Prostate gland (tissue), 2 donors: ENCODE data around the gene GALNS. TPM values are rescaled to one million over a fixed set of nuclear protein-coding genes. Genes with fewer than 3 reads are reported as not detected.

ENCODE experiments used
- DNase-seq: peaks from one replicate; pipeline ENCODE4 v3.0.0-alpha.2; 2019; ENCODE audit warnings: low spot score
- H3K27ac ChIP-seq, 2 donors: fragments of 200-600 bp; sonication (generic); 2 replicates each; pipeline ENCODE4 v1.5.1; 2017 to 2019
- H3K27me3 ChIP-seq: fragments of 200-600 bp; sonication (generic); replicated peaks from 2 replicates; pipeline ENCODE4 v1.5.1; 2019; ENCODE audit not compliant: insufficient read depth
- H3K36me3 ChIP-seq, 2 donors: fragments of 200-600 bp; sonication (generic); 1 replicate in 1 of 2; 2 replicates in 1 of 2; pipeline versions ENCODE4 v1.5.1 to v1.8.1; 2017 to 2019
- H3K4me1 ChIP-seq: fragments of 200-600 bp; sonication (generic); replicated peaks from 2 replicates; pipeline ENCODE4 v1.5.1; 2019
- H3K4me3 ChIP-seq, 2 donors: fragments of 200-600 bp; sonication (generic); 2 replicates each; pipeline ENCODE4 v1.5.1; 2017 to 2019
- H3K9me3 ChIP-seq: fragments of 200-600 bp; sonication (generic); 2 replicates; pipeline ENCODE4 v1.5.1; 2017
- POLR2A ChIP-seq: fragments of 450-650 bp; IDR thresholded peaks from one replicate; pipeline ENCODE4 v1.6.1; 2016; ENCODE audit warnings: antibody characterized with exemption, mild to moderate bottlenecking
- POLR2AphosphoS5 ChIP-seq: sonication (generic); formaldehyde crosslinking; IDR thresholded peaks from one replicate; pipeline ENCODE4 v1.6.1; 2017; ENCODE audit warnings: antibody characterized with exemption
- WGBS: methylation state at CpG from one replicate; pipeline ENCODE4 v1.1.5; 2018; 5-methylcytosine and 5-hydroxymethylcytosine counted together
- intact Hi-C: fragments of 100-400 bp; cut with DNase I; formaldehyde crosslinking; loops from one replicate; pipeline ENCODE4 v1.14.2; 2022
- total RNA-seq, 2 donors: library from RNA; depleted of rRNA; stranded (reverse); fragments of >200 nt; gene quantifications; one replicate each; pipeline ENCODE4 v1.1.0, GENCODE V29; 2016
- TF ChIP-seq, protein P1 (sequence below), 4 experiments: fragments of 200-600 bp in 2 of 4; fragments of 450-650 bp in 2 of 4; sonication (generic) in 2 of 4; IDR thresholded peaks; 1 replicate in 3 of 4; 2 replicates in 1 of 4; pipeline ENCODE4 v1.5.1; 2016 to 2019; ENCODE audit warnings: antibody characterized with exemption in 4 of 4, mild to moderate bottlenecking in 2 of 4, moderate library complexity in 2 of 4

Gene GALNS
- total RNA-seq, 2 donors from 2014 or later, result 20.4 to 75.1 TPM

DNA sequence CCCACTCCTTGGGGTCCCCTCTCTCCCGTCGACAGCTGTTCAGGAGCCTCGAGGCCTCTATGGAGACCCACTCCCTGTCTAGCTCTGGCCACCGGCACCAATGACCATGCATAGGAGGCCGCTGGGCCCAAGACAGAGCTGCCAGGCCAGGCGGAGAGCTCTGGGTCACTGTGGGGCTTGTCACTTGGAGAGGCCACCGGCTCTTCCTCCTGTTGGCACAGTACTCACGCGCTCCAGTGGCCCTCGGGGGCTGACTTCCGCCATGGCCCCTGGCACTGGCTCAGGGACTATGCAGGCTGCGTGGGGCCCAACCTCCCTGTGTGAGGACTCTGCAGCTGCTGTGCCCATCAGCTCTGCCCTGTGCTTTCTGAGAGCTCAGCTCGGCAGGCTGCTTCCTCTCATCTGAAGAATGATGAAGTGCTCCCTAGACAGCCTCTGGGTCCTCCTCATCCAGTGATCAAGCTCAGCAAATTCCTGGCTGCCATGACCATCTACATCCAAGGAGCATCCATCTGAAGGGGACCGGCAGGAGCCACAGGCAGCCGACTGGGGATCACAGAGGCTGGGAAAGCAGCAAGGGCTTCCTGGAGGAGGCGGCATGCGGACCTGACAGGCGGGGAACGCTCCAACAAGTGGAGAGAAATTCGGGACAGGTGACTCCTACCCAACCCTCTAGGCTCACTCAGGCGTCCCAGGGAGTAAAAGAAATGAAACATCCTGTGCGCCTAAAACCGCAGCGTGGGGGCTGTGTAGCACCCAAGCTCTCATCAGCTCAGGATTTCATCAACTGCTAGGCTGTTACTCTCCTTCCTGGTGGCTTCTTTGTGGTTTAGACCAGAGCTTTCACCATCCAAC is 16.8 kb downstream of the GALNS start:
- H3K36me3 ChIP-seq, result peaks cover 0 to 7% of the 10 kb centered on the region in 2 donors

DNA sequence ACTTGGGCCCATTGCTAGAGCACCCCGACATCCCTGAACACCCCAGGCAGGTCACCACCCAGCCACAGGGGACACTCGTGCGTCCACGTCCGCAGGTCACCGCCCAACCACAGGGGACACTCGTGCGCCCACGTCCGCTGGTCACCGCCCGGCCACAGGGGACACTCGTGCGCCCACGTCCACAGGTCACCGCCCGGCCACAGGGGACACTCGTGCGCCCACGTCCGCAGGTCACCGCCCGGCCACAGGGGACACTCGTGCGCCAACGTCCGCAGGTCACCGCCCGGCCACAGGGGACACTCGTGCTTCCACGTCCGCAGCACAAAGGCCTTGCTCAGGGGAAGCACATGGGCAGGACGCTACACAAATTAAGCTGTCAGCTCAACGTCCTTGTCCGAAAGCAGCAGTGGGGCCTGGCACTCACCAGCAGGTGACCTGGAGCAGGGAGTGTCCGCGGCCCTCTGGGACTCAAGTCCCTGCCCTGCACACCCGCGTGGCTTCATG is 17.7 kb downstream of the GALNS start:
- Histone ChIP-seq H3K4me1 (no peaks in the 10 kb centered on the region), H3K4me3 (no peak overlapping the region), H3K36me3 (peaks cover 0 to 7% of the 10 kb centered on the region in 2 donors), H3K27me3 (no peaks in the 10 kb centered on the region), H3K9me3 (no peaks in the 10 kb centered on the region), H3K27ac (no peak overlapping the region)
- WGBS, result 90% methylated on average over 37 of the region's 39 CpGs
- DNase-seq, result no peak
- intact Hi-C loops, result no loop called here
- TF ChIP-seq, protein P1, sequence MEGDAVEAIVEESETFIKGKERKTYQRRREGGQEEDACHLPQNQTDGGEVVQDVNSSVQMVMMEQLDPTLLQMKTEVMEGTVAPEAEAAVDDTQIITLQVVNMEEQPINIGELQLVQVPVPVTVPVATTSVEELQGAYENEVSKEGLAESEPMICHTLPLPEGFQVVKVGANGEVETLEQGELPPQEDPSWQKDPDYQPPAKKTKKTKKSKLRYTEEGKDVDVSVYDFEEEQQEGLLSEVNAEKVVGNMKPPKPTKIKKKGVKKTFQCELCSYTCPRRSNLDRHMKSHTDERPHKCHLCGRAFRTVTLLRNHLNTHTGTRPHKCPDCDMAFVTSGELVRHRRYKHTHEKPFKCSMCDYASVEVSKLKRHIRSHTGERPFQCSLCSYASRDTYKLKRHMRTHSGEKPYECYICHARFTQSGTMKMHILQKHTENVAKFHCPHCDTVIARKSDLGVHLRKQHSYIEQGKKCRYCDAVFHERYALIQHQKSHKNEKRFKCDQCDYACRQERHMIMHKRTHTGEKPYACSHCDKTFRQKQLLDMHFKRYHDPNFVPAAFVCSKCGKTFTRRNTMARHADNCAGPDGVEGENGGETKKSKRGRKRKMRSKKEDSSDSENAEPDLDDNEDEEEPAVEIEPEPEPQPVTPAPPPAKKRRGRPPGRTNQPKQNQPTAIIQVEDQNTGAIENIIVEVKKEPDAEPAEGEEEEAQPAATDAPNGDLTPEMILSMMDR (IDR thresholded peaks at IDR 0.05), result no peak
- TF ChIP-seq POLR2AphosphoS5 (no peak), POLR2A (no peak)

More for the DNA sequence above, 16.8 kb downstream of the GALNS start:
- no peaks in the 10 kb centered on the region for H3K9me3 ChIP-seq
- no peak for TF ChIP-seq POLR2A
- TF ChIP-seq, protein P1 (IDR thresholded peaks at IDR 0.05), result no peak
- TF ChIP-seq POLR2AphosphoS5, result no peak
- no peak overlapping the region for H3K27ac ChIP-seq
- no peak overlapping the region for H3K4me3 ChIP-seq
- no peak for DNase-seq
- 90% methylated on average over 24 of the region's 24 CpGs for WGBS
- H3K4me1 ChIP-seq, result no peaks in the 10 kb centered on the region
- intact Hi-C loops, result no loop called here
- H3K27me3 ChIP-seq, result no peaks in the 10 kb centered on the region

DNA sequence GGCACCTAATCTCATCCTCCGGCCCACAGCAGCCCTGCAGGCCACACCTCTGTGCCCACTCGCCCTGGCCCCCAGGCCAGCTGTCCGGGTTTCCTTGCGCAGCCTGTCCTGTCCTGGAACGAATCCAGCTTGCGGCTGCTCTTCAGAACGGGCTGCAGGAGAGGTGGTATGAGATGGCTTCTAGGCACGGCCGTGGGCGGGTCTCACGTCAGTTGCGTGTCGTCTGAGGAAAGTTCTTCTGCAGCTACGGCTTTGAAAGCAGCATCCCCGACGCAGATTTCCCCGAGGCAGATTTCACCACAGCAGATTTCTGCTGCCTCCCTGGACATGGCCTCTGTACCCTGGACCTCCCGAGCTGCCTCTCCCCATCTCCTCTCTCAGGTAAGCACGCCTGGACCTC is 18.2 kb downstream of the GALNS start:
- 86% methylated on average over 19 of the region's 19 CpGs for WGBS
- H3K36me3 ChIP-seq, result peaks cover 0 to 7% of the 10 kb centered on the region in 2 donors
- H3K4me1 ChIP-seq, result no peaks in the 10 kb centered on the region

DNA sequence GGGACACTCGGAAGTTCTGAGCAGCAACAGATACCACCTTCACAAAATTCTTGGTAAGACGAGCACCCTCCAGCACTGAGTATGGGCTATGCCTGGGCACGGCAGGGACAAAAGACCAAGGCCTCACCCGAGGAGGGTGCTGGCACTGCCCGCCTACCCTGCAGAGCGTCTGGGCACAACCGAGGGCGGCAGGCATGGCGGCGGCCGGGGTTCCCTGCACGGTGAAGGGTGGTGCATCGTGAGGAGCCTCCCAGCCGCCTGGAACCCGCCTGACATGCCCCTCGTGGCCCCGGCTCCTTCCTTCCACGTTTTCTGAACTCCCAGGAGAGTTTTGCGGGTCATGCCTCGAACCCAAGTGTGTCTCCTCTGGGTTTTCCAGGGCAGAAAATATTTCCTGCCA is 18.9 kb downstream of the GALNS start:
- 87% methylated on average over 15 of the region's 20 CpGs for WGBS
- H3K27me3 ChIP-seq, result no peaks in the 10 kb centered on the region
- intact Hi-C loops, result no loop called here
- no peak overlapping the region for H3K27ac ChIP-seq
- peaks cover 0 to 7% of the 10 kb centered on the region in 2 donors for H3K36me3 ChIP-seq
- H3K4me3 ChIP-seq, result no peak overlapping the region
- TF ChIP-seq, protein P1 (IDR thresholded peaks at IDR 0.05), result no peak
- TF ChIP-seq POLR2AphosphoS5, result no peak
- no peak for TF ChIP-seq POLR2A
- H3K4me1 ChIP-seq, result no peaks in the 10 kb centered on the region
- DNase-seq, result no peak
- H3K9me3 ChIP-seq, result no peaks in the 10 kb centered on the region

More for the DNA sequence above, 18.2 kb downstream of the GALNS start:
- TF ChIP-seq POLR2A, result no peak
- TF ChIP-seq POLR2AphosphoS5, result no peak
- TF ChIP-seq, protein P1 (IDR thresholded peaks at IDR 0.05), result no peak
- H3K9me3 ChIP-seq, result no peaks in the 10 kb centered on the region
- H3K27ac ChIP-seq, result no peak overlapping the region
- no peak overlapping the region for H3K4me3 ChIP-seq
- DNase-seq, result no peak
- intact Hi-C loops, result no loop called here
- no peaks in the 10 kb centered on the region for H3K27me3 ChIP-seq

DNA sequence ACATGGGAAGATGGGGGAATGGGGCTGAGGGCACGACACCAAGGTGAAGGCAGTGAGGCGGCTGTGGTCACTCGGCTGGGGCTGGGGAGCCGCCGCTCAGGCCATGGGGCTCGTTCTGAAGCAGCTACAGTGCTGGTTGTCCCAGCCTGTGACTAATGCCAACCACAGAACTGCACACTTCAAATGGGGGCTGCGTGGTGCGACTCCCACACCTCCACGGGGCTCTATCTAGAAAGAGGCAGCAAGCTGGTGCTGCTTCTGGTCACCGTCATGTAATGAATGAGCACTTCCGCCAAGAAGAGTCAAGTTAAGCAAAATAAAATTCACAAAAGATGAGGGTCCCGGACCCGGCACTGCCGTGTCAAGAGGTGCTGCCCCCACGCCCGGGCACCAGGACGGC is 20.0 kb downstream of the GALNS start:
- peaks cover 0 to 7% of the 10 kb centered on the region in 2 donors for H3K36me3 ChIP-seq
- 90% methylated on average over 17 of the region's 17 CpGs for WGBS
- H3K4me3 ChIP-seq, result no peak overlapping the region
- no peaks in the 10 kb centered on the region for H3K9me3 ChIP-seq
- no peaks in the 10 kb centered on the region for H3K27me3 ChIP-seq
- intact Hi-C loops, result no loop called here
- no peak overlapping the region for H3K27ac ChIP-seq
- DNase-seq, result no peak
- H3K4me1 ChIP-seq, result no peaks in the 10 kb centered on the region
- no peak for TF ChIP-seq POLR2AphosphoS5
- TF ChIP-seq, protein P1 (IDR thresholded peaks at IDR 0.05), result no peak
- no peak for TF ChIP-seq POLR2A
